ENCODE results near the gene SHROOM3.
"Not testable (repeated sequence)": the region's sequence is repeated elsewhere in the genome, so short reads cannot be mapped to it uniquely, and the experiment has no call there.

Gene SHROOM3

DNA sequence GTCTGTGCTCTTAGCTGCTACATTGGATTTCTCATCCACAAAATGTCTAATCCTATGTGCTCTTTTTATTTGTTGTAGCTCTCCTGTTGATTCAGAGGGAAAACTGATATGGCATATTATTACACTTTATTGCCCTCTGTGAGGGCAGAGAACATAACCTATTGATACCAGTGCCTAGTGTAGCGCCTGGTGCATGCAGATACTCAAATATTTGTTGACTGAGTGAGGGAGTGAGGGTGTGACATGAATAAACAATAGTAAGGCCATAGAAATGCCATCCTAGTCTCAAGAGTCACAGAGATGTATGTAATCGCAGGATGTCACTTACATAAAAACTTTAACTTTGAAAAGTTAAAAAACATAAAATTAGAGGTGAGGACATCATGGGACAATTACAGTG, 159.1 kb downstream of the SHROOM3 start:
- no peak for DNase-seq (ENCODE audit: low read depth)

- DNase-seq (ENCODE audit: low read depth): no peak
Observed at GRCh38 chr4:76595435-76595834, 160.4 kb downstream of the SHROOM3 start.

- DNase-seq (ENCODE audit: low read depth): no peak
Observed at GRCh38 chr4:76596713-76597112, 161.7 kb downstream of the SHROOM3 start.

- DNase-seq (ENCODE audit: low read depth): no peak
Observed at GRCh38 chr4:76597423-76597979, 162.5 kb downstream of the SHROOM3 start.

GRCh38 chr4:76600447-76600846, 165.4 kb downstream of the SHROOM3 start:
- no peak for DNase-seq (ENCODE audit: low read depth)

GRCh38 chr4:76601791-76602190, 166.8 kb downstream of the SHROOM3 start:
- DNase-seq (ENCODE audit: low read depth): no peak

- DNase-seq (ENCODE audit: low read depth): no peak
Observed at GRCh38 chr4:76605099-76605563, 170.1 kb downstream of the SHROOM3 start.

DNA sequence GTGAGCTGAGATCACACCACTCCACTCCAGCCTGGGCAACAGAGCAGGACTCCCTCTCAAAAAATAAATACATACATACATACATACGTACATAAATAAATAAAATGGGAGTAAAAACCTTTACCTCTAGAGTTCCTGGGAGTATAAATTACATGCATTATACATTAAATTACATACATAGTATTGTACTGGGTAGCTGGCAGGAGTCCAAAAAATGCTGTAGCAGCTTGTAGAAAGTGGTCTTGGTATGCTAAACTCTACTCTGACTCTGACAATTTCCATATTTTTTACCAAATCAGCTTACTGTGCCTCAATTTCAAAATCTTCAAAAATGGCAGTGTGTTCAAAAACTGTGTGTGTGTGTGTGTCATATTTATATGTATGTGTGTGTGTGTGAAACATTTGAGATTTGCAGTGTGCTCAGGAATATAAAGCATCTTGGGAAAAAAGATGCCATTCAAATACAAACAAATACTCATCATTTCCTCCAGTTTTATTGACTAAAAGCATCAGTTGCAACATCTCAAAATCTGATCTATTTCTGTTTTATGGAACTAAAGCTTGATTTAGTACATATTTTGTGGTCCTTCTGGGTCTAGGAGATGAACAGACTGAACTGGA, 171.7 kb downstream of the SHROOM3 start:
- no peak for DNase-seq (ENCODE audit: low read depth)

DNA sequence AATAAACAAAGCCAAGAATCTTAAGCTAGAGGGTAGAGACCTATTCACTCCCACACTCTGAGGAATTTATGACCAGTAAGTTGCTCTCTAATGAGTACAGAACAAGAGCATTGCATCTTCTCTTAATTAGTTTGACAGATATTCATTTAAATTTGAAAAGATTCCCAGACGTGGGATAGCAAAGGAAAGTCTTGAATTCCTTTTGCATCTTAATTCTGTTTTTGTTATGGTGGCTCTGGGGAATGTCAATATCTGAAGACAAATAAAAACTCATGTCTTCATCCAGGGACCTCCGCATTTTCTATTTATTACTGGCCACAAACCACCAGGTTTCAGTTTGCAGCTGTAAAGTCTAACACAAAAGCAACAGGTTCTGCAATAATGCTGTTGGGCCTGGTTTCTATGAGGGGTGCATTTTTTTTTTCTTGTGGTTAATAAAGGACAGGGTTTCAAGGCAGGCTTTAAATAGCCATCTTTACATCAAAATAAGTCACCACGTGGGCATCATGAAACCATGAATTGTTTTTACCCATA, 172.3 kb downstream of the SHROOM3 start:
- DNase-seq (ENCODE audit: low read depth): no peak

DNA sequence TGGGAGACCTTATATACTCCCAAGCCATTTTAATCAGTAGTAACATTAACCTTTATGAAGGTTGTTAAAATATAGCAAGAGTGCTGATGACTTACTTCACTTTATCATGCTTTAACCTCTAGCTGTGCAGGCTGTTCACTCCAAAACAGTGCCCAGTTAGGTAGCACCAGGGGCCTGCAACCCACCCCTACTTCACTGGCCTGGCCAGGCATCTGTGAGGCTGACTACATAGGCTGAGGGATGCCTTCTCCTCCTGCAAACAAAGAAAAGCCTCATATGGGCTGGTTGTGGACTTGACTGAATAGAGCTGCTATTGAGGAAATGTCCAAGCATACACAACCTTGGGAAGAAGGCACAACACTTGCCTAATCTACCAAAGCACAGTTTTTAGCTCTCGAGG, 172.8 kb downstream of the SHROOM3 start:
- no peak for DNase-seq (ENCODE audit: low read depth)

DNA sequence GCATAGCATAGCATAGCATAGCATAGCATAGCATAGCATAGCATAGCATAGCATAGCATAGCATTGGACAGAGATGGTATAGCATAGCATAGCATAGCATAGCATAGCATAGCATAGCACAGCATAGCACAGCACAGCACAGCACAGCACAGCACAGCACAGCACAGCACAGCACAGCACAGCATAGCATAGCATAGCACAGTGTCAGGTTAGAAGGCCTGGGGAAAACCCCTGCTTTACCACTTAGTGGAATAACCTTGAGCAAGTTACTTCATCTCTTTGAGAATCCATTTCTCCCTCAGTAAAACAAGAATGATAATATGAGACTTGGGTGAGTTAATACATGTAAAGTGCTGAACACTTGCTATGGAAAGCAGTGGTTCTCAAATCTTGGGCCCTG, 173.5 kb downstream of the SHROOM3 start:
- not testable (repeated sequence) for DNase-seq (ENCODE audit: low read depth)

DNA sequence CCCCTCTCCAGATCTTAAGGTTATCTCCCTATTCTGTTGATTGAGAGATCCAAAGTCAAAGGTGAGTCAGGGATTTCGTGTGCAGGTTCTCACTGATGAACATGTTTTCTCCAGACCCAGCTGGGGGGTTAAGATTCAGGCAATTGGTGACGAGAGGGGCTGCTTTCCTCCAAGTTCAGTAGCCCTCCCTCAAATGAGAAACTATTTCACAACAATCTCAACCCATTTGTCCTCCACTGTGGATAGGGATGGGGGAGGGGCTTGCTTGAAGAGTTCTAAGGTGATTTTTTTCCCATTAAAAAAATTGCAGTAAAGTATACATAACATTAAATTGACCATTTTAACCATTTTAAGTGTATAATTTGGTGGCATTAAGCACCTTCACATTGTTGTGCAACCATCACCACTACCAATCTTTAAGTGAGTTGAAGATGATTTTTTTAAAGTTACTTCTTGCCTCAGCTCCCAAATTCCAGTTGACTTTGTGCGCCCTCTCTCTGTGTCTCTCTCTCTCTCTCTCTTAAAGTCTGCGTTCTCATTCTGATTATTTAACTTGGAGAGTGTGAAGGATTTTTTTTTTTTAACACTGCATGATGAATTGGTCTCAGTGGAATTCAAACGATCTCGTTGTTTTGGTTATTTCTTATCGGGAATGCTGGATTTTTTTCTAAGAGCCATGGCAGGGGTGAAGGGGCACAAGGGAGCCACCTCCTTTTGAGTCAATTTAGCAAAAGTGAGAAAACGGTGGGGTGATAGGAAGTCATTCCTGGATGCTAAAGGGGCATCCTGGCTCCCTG, 175.9 kb downstream of the SHROOM3 start:
- DNase-seq (ENCODE audit: low read depth): peak; percentile 45

GRCh38 chr4:76611616-76612207, 176.7 kb downstream of the SHROOM3 start:
- DNase-seq (ENCODE audit: low read depth): no peak

DNA sequence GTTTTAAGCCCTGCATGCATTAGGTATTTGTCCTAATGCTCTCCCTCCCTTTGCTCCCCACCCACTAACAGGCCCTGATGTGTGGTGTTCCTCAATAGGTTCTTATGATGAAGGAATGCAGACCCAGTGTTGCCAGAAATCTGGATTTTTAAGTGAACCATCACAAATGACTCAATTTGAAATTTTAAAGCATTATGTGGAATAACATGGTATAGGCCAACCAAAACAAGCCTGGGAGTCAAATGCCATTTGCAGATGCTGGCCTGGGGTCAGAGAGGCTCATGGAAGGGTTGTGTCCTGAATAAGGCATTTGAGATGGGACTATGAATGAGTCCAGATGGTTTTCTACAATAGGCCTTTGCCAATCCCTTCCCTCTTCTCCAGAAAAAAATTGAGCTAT, 179.6 kb downstream of the SHROOM3 start:
- DNase-seq (ENCODE audit: low read depth): peak; percentile 96

DNA sequence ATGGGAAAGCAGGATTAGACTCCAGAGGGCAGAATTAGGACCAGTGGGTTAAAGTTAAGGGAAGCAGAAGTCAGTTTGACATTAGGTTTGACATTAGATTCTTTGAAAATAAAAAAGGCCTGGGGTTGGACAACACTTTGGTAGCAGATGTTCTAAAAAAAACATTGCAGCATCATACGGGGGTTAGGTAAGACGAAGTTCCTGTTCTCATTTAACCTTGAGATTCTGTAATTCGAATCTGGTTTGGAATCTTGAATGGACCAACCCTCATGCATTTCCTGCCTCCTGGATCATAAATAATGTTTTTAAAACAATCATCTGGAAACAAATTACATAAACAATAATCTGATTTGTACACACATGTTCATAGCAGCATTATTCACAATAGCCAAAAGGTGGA, 181.0 kb downstream of the SHROOM3 start:
- no peak for DNase-seq (ENCODE audit: low read depth)

- no peak for DNase-seq (ENCODE audit: low read depth)
Observed at GRCh38 chr4:76616526-76616925, 181.5 kb downstream of the SHROOM3 start.

GRCh38 chr4:76620723-76621468, 185.9 kb downstream of the SHROOM3 start:
- no peak for DNase-seq (ENCODE audit: low read depth)

GRCh38 chr4:76622126-76622525, 187.1 kb downstream of the SHROOM3 start:
- no peak for DNase-seq (ENCODE audit: low read depth)

DNA sequence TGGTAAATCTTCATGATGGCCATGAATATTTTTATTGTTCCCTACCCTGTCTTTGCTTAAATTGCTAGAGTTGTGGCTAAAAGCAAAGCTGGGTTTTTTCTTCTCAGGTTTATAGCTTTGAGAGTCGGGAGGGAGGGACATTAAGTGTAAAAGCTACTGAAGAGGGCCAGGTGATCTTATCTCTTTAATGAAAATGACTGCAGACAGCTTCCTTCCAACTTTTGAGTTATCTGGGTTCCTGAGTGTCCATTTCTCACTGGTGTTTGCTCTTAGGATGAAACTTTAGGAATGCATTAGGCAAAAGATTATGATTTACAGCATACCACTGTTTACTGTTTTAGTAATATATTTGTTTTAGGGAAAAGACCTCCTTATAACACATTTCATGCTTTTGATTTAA, 187.7 kb downstream of the SHROOM3 start:
- no peak for DNase-seq (ENCODE audit: low read depth)

GRCh38 chr4:76623217-76624045, 188.4 kb downstream of the SHROOM3 start:
- no peak for DNase-seq (ENCODE audit: low read depth)

DNA sequence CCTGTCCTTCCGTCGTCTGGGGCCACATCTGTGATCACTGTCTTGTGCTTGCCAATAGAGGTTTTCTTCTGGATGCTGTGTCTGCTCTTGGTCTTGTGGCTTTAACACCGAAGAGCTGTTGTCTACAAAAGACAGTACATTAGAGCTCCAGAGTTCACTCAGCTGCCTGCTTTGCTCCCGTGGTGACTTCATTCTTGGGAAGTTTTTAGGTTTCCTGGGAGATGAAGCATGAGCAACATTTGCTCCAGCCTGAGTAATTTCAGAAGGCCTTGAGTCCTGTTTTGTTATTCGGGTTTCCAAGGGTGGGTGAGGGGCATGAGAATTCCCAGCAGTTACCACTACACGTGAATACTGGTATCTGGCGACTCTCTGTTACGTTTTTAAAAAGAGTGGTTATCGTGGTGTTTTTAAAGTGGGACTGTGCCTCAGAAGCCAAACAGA, 189.2 kb downstream of the SHROOM3 start:
- DNase-seq (ENCODE audit: low read depth): peak; percentile 99
